22Rv1 (cell line): ENCODE results near the gene SLC34A3.

Experiments used
- H3K27ac ChIP-seq: fragments of 450-650 bp; 2 replicates; pipeline ENCODE4 v1.5.1; 2017
- CTCF ChIP-seq: fragments of 450-650 bp; IDR thresholded peaks from 2 replicates; pipeline ENCODE4 v1.5.1; 2017; ENCODE audit warnings: mild to moderate bottlenecking
- ZFX ChIP-seq: fragments of 450-650 bp; IDR thresholded peaks from 2 replicates; pipeline ENCODE4 v1.6.1; 2017; ENCODE audit warnings: antibody characterized with exemption, borderline replicate concordance

SLC34A3 gene

GRCh38 chr9:137224830-137225694 is 5.6 kb upstream of the SLC34A3 start, which contains the start of gene CYSRT1:
TSS of gene CYSRT1 (plus strand) at chr9:137225174. CDS start at chr9:137225622, 448 bp downstream.
- TF ChIP-seq CTCF (no peak), ZFX (no peak)

GRCh38 chr9:137225699-137226331 is 4.9 kb upstream of the SLC34A3 start:
- TF ChIP-seq CTCF (no peak), ZFX (no peak)
- peak overlapping the region; percentile 97 for H3K27ac ChIP-seq

More at GRCh38 chr9:137224830-137225694, 5.6 kb upstream of the SLC34A3 start, which contains the start of gene CYSRT1:
- peak within 1 kb of the TSS; percentile 97 for H3K27ac ChIP-seq

GRCh38 chr9:137226338-137227053 is 4.2 kb upstream of the SLC34A3 start:
- TF ChIP-seq ZFX (no peak), CTCF (no peak)

GRCh38 chr9:137227054-137227852 is 3.4 kb upstream of the SLC34A3 start, which contains the start of gene RNF224:
TSS of gene RNF224 (plus strand) at chr9:137227502. CDS start at chr9:137228336, 834 bp downstream.
- TF ChIP-seq CTCF (peak; percentile 87), ZFX (no peak)
- peak within 1 kb of the TSS; percentile 97 for H3K27ac ChIP-seq

More at GRCh38 chr9:137226338-137227053, 4.2 kb upstream of the SLC34A3 start:
- H3K27ac ChIP-seq: peak overlapping the region; percentile 97

- peak overlapping the region; percentile 97 for H3K27ac ChIP-seq
- TF ChIP-seq CTCF: peak; percentile 26; the same call in 1 of the 2 replicates
- no peak for TF ChIP-seq ZFX
These were observed 2.7 kb upstream of the SLC34A3 start for GRCh38 chr9:137227853-137228505.

GRCh38 chr9:137228506-137228967 is 2.2 kb upstream of the SLC34A3 start:
- no peak for TF ChIP-seq ZFX
- TF ChIP-seq CTCF: no peak
- H3K27ac ChIP-seq: peak overlapping the region; percentile 33
